K562 (cell line): ENCODE measurements around the gene FGFRL1. TPM values are rescaled to one million over a fixed set of nuclear protein-coding genes. Genes with fewer than 3 reads are reported as not detected.
A peak's percentile ranks its signal among the peaks of the same experiment; 100 is the strongest.

ENCODE experiments used
- ATF7 ChIP-seq: fragments of 450-650 bp; IDR thresholded peaks from 2 replicates; pipeline ENCODE4 v1.7.1; 2014; ENCODE audit warnings: mild to moderate bottlenecking, moderate library complexity
- MECOM ChIP-seq: fragments of 250-450 bp; sonication (Bioruptor Pico); IDR thresholded peaks from 2 replicates; pipeline ENCODE4 v1.8.0; 2022; ENCODE audit warnings: inconsistent platforms
- PHF20 ChIP-seq: fragments of 450-650 bp; IDR thresholded peaks from 2 replicates; pipeline ENCODE4 v1.6.1; 2018; ENCODE audit not compliant: partially characterized antibody
- ZBTB1 ChIP-seq: sonication (generic); formaldehyde crosslinking; IDR thresholded peaks from 2 replicates; pipeline ENCODE4 v1.8.1; 2023; ENCODE audit warnings: missing genetic modification reagents, low read depth, mild to moderate bottlenecking, borderline replicate concordance
- ZFPM2 ChIP-seq: fragments of 250-450 bp; sonication (Bioruptor Pico); IDR thresholded peaks from 2 replicates; pipeline ENCODE4 v1.5.1; 2022; ENCODE audit warnings: mild to moderate bottlenecking
- ZNF274 ChIP-seq: IDR thresholded peaks from 2 replicates; pipeline ENCODE4 v1.6.1; 2011; ENCODE audit warnings: low read depth, mild to moderate bottlenecking, low read length, moderate library complexity, borderline replicate concordance
- polyA plus RNA-seq, 8 experiments: library from polyadenylated mRNA; depleted of rRNA in 4 of 8; stranded (reverse) in 5 of 8; unstranded in 3 of 8; fragments of >200 nt; fragmentation: Nextera tagmentation in 2 of 8; fragmentation: Illumina TruSeq in 1 of 8; extraction: Ambion mirVana in 2 of 8; extraction: Trizol in 1 of 8; gene quantifications; 2 replicates each; pipeline versions ENCODE4 v1.2.1 to v1.2.3, GENCODE V29; 2011 to 2014; ENCODE audit warnings: inconsistent platforms in 1 of 8, missing spikeins in 1 of 8
- total RNA-seq, 7 experiments: library from RNA; depleted of rRNA in 6 of 7; stranded (reverse); fragments of >200 nt in 6 of 7; fragmentation: Illumina TruSeq in 2 of 7; extraction: Trizol in 2 of 7; gene quantifications; 2 replicates each; pipeline versions ENCODE4 v1.2.1 to v1.2.3, GENCODE V29; 2011 to 2021; ENCODE audit warnings: low replicate concordance in 1 of 7
- TF ChIP-seq, protein P1 (sequence below): fragments of 450-650 bp; IDR thresholded peaks from 2 replicates; pipeline ENCODE4 v1.6.1; 2016; ENCODE audit warnings: low read depth
- TF ChIP-seq, protein P2 (sequence below): fragments of 450-650 bp; IDR thresholded peaks from 2 replicates; pipeline ENCODE4 v1.6.1; 2018; ENCODE audit warnings: mild to moderate bottlenecking, low read depth; ENCODE audit not compliant: partially characterized antibody
- TF ChIP-seq, protein P3 (sequence below): fragments of 450-650 bp; formaldehyde crosslinking; IDR thresholded peaks from 2 replicates; pipeline ENCODE4 v1.4.0; 2022; ENCODE audit warnings: missing genetic modification characterization
- TF ChIP-seq, protein P4 (sequence below): fragments of 450-650 bp; IDR thresholded peaks from 2 replicates; pipeline ENCODE4 v1.6.1; 2016; ENCODE audit warnings: borderline replicate concordance
- TF ChIP-seq, protein P5 (sequence below): fragments of 250-450 bp; sonication (Bioruptor Pico); IDR thresholded peaks from 2 replicates; pipeline ENCODE4 v1.5.0; 2021
- TF ChIP-seq, protein P6 (sequence below): fragments of 450-650 bp; formaldehyde crosslinking; IDR thresholded peaks from 2 replicates; pipeline ENCODE4 v1.4.0; 2020; ENCODE audit warnings: mild to moderate bottlenecking

Gene FGFRL1
- total and polyA plus RNA-seq, 9 of the 15 experiments (the other 6 are each of a cell fraction or from before 2014, with no cell fraction given): 0.34 to 49.9 (median 14.6) TPM

DNA sequence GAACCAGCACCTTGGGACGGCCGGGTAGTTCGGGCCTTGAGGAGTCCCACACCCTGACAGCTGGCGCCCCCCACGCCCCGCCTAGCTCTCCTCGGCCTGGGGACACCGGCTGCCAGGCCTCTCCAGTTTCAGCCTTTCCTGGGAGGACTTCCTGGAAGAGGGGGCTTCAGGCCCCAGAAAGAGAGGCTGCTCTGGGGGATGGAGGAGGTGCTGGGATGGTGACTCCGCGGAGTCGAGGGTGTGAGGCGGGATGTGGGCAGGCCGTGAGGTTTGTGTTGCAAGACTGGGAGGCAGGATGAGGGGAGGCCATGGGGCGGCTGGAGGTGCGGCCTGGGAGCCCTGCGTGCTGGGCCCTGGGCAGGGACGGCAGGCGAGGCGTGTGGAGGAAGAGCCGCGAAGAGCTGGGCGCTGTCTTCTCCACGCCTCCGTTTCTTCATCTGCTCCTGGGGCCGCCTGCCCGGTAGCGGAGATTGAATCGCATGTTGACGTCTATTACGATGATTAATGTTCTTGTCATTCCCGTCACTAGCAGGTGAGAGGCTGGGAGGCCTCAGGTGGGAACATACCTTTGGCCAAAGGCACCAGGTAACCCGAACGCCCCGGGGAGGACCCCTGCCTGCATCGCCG lies 918 bp upstream of the FGFRL1 start (continued):
- TF ChIP-seq, protein P1, sequence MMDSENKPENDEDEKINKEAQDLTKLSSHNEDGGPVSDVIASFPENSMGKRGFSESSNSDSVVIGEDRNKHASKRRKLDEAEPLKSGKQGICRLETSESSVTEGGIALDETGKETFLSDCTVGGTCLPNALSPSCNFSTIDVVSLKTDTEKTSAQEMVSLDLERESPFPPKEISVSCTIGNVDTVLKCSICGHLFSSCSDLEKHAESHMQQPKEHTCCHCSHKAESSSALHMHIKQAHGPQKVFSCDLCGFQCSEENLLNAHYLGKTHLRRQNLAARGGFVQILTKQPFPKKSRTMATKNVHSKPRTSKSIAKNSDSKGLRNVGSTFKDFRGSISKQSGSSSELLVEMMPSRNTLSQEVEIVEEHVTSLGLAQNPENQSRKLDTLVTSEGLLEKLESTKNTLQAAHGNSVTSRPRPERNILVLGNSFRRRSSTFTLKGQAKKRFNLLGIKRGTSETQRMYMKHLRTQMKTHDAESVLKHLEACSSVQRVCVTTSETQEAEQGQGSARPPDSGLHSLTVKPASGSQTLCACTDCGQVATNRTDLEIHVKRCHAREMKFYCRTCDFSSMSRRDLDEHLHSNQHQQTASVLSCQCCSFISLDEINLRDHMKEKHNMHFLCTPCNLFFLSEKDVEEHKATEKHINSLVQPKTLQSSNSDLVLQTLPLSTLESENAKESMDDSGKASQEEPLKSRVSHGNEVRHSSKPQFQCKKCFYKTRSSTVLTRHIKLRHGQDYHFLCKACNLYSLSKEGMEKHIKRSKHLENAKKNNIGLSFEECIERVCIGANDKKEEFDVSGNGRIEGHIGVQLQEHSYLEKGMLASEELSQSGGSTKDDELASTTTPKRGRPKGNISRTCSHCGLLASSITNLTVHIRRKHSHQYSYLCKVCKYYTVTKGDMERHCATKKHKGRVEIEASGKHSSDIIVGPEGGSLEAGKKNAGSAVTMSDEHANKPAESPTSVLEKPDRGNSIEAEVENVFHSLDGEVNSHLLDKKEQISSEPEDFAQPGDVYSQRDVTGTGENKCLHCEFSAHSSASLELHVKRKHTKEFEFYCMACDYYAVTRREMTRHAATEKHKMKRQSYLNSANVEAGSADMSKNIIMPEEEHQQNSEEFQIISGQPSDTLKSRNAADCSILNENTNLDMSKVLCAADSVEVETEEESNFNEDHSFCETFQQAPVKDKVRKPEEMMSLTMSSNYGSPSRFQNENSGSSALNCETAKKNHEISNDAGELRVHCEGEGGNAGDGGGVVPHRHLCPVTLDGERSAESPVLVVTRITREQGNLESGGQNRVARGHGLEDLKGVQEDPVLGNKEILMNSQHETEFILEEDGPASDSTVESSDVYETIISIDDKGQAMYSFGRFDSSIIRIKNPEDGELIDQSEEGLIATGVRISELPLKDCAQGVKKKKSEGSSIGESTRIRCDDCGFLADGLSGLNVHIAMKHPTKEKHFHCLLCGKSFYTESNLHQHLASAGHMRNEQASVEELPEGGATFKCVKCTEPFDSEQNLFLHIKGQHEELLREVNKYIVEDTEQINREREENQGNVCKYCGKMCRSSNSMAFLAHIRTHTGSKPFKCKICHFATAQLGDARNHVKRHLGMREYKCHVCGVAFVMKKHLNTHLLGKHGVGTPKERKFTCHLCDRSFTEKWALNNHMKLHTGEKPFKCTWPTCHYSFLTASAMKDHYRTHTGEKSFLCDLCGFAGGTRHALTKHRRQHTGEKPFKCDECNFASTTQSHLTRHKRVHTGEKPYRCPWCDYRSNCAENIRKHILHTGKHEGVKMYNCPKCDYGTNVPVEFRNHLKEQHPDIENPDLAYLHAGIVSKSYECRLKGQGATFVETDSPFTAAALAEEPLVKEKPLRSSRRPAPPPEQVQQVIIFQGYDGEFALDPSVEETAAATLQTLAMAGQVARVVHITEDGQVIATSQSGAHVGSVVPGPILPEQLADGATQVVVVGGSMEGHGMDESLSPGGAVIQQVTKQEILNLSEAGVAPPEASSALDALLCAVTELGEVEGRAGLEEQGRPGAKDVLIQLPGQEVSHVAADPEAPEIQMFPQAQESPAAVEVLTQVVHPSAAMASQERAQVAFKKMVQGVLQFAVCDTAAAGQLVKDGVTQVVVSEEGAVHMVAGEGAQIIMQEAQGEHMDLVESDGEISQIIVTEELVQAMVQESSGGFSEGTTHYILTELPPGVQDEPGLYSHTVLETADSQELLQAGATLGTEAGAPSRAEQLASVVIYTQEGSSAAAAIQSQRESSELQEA: no peak
- TF ChIP-seq ZFPM2 (CRISPR knock-in tag): no peak
- TF ChIP-seq, protein P2, sequence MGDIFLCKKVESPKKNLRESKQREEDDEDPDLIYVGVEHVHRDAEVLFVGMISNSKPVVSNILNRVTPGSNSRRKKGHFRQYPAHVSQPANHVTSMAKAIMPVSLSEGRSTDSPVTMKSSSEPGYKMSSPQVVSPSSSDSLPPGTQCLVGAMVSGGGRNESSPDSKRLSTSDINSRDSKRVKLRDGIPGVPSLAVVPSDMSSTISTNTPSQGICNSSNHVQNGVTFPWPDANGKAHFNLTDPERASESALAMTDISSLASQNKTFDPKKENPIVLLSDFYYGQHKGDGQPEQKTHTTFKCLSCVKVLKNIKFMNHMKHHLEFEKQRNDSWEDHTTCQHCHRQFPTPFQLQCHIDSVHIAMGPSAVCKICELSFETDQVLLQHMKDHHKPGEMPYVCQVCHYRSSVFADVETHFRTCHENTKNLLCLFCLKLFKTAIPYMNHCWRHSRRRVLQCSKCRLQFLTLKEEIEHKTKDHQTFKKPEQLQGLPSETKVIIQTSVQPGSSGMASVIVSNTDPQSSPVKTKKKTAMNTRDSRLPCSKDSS: no peak
- no peak for TF ChIP-seq ZBTB1
- no peak for TF ChIP-seq MECOM (CRISPR knock-in tag)
- TF ChIP-seq, protein P3, sequence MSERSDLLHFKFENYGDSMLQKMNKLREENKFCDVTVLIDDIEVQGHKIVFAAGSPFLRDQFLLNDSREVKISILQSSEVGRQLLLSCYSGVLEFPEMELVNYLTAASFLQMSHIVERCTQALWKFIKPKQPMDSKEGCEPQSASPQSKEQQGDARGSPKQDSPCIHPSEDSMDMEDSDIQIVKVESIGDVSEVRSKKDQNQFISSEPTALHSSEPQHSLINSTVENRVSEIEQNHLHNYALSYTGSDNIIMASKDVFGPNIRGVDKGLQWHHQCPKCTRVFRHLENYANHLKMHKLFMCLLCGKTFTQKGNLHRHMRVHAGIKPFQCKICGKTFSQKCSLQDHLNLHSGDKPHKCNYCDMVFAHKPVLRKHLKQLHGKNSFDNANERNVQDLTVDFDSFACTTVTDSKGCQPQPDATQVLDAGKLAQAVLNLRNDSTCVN (CRISPR knock-in tag): no peak
- TF ChIP-seq, protein P4, sequence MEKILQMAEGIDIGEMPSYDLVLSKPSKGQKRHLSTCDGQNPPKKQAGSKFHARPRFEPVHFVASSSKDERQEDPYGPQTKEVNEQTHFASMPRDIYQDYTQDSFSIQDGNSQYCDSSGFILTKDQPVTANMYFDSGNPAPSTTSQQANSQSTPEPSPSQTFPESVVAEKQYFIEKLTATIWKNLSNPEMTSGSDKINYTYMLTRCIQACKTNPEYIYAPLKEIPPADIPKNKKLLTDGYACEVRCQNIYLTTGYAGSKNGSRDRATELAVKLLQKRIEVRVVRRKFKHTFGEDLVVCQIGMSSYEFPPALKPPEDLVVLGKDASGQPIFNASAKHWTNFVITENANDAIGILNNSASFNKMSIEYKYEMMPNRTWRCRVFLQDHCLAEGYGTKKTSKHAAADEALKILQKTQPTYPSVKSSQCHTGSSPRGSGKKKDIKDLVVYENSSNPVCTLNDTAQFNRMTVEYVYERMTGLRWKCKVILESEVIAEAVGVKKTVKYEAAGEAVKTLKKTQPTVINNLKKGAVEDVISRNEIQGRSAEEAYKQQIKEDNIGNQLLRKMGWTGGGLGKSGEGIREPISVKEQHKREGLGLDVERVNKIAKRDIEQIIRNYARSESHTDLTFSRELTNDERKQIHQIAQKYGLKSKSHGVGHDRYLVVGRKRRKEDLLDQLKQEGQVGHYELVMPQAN: no peak
- TF ChIP-seq PHF20: peak; percentile 30
- TF ChIP-seq ZNF274: no peak
- TF ChIP-seq, protein P5, sequence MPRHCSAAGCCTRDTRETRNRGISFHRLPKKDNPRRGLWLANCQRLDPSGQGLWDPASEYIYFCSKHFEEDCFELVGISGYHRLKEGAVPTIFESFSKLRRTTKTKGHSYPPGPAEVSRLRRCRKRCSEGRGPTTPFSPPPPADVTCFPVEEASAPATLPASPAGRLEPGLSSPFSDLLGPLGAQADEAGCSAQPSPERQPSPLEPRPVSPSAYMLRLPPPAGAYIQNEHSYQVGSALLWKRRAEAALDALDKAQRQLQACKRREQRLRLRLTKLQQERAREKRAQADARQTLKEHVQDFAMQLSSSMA (CRISPR knock-in tag): no peak
- 0 out of 2 replicates have a peak, but pooled peaks have one; percentile 17 for TF ChIP-seq ATF7
- TF ChIP-seq, protein P6, sequence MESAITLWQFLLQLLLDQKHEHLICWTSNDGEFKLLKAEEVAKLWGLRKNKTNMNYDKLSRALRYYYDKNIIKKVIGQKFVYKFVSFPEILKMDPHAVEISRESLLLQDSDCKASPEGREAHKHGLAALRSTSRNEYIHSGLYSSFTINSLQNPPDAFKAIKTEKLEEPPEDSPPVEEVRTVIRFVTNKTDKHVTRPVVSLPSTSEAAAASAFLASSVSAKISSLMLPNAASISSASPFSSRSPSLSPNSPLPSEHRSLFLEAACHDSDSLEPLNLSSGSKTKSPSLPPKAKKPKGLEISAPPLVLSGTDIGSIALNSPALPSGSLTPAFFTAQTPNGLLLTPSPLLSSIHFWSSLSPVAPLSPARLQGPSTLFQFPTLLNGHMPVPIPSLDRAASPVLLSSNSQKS (CRISPR knock-in tag): no peak
